ENCODE results near the gene FBXL7.

GRCh38 chr5:15774632-15775031 is 274.7 kb downstream of the FBXL7 start:
- TF ChIP-seq POLR2A (IDR thresholded peaks at IDR 0.05) (no peak), CTCF (IDR thresholded peaks at IDR 0.05) (no peak)
